H1 (cell line): Measurements from ENCODE around the gene TMEM212. TPM values are rescaled to one million over a fixed set of nuclear protein-coding genes. Genes with fewer than 3 reads are reported as not detected.

Experiments used
- GABPA ChIP-seq: IDR thresholded peaks from 2 replicates; pipeline ENCODE4 v1.6.1; 2011; ENCODE audit warnings: mild to moderate bottlenecking, low read length, moderate library complexity, borderline replicate concordance; ENCODE audit not compliant: insufficient read depth
- polyA plus RNA-seq, 7 experiments: library from polyadenylated mRNA; depleted of rRNA in 3 of 7; stranded (reverse) in 5 of 7; unstranded in 2 of 7; fragments of >200 nt in 5 of 7; fragments of 200-250 nt in 2 of 7; gene quantifications; 1 replicate in 5 of 7; 2 replicates in 1 of 7; 4 replicates in 1 of 7; pipeline versions ENCODE4 v1.2.1 to v1.2.3, GENCODE V29; 2011 to 2013; ENCODE audit warnings: missing spikeins in 2 of 7, mixed read lengths in 2 of 7
- total RNA-seq: library from RNA; stranded (reverse); fragmentation: NEBNext Ultra II Directional; extraction: Animal tissue kit (Norgen Biotek cat#: 25700); gene quantifications from 2 replicates; pipeline ENCODE4 v1.2.1, GENCODE V29; 2021

TMEM212 gene
- total and polyA plus RNA-seq, 2 of the 8 experiments (the other 6 are each of a cell fraction or from before 2014, with no cell fraction given), result not detected

- no peak for TF ChIP-seq GABPA
Measured at GRCh38 chr3:171878461-171879225, 35.5 kb downstream of the TMEM212 start (continued).
